ENCODE results near the gene SMAD6. TPM values are rescaled to one million over a fixed set of nuclear protein-coding genes. Genes with fewer than 3 reads are reported as not detected.

SMAD6 gene
- total RNA-seq, 2 donors from 2014 or later = 190 to 213 TPM

GRCh38 chr15:66742286-66742685 lies 40.2 kb downstream of the SMAD6 start:
- Mint-ChIP-seq H3K27ac (peak overlapping the region; percentile 59), H3K4me1 (peaks cover 46% of the 10 kb centered on the region), H3K27me3 (ENCODE audit: insufficient read depth) (no peaks in the 10 kb centered on the region), H3K9me3 (no peaks in the 10 kb centered on the region), H3K36me3 (ENCODE audit: low read depth) (peaks cover 49% of the 10 kb centered on the region), H3K4me3 (no peak overlapping the region)
- no peak overlapping the region for H3K4me3 ChIP-seq (ENCODE audit: low read length)
- DNase-seq = no peak
- H3K36me3 ChIP-seq (ENCODE audit: control insufficient read depth, insufficient read depth, low read length) = peaks cover 65% of the 10 kb centered on the region
- no peak overlapping the region for H3K27ac ChIP-seq (ENCODE audit: low read depth, low read length)
- H3K27me3 ChIP-seq (ENCODE audit: control insufficient read depth, insufficient read depth, low read length, poor library complexity, severe bottlenecking) = no peaks in the 10 kb centered on the region
- no peaks in the 10 kb centered on the region for H3K9me3 ChIP-seq (ENCODE audit: control insufficient read depth, low read length)
- peaks cover 30% of the 10 kb centered on the region for H3K4me1 ChIP-seq (ENCODE audit: control insufficient read depth, insufficient read depth, low read length)
- TF ChIP-seq, protein P1, sequence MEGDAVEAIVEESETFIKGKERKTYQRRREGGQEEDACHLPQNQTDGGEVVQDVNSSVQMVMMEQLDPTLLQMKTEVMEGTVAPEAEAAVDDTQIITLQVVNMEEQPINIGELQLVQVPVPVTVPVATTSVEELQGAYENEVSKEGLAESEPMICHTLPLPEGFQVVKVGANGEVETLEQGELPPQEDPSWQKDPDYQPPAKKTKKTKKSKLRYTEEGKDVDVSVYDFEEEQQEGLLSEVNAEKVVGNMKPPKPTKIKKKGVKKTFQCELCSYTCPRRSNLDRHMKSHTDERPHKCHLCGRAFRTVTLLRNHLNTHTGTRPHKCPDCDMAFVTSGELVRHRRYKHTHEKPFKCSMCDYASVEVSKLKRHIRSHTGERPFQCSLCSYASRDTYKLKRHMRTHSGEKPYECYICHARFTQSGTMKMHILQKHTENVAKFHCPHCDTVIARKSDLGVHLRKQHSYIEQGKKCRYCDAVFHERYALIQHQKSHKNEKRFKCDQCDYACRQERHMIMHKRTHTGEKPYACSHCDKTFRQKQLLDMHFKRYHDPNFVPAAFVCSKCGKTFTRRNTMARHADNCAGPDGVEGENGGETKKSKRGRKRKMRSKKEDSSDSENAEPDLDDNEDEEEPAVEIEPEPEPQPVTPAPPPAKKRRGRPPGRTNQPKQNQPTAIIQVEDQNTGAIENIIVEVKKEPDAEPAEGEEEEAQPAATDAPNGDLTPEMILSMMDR (conservative IDR thresholded peaks at IDR 0.05) = no peak
- 87 to 95% methylated on average over 2 to 6 of the region's 6 CpGs for WGBS, 2 experiments (ENCODE audit: insufficient coverage in 1 of 2, insufficient read length in 1 of 2)
- no peak overlapping the region for H3K9ac ChIP-seq (ENCODE audit: extremely low read depth, low read length, poor library complexity, severe bottlenecking)

DNA sequence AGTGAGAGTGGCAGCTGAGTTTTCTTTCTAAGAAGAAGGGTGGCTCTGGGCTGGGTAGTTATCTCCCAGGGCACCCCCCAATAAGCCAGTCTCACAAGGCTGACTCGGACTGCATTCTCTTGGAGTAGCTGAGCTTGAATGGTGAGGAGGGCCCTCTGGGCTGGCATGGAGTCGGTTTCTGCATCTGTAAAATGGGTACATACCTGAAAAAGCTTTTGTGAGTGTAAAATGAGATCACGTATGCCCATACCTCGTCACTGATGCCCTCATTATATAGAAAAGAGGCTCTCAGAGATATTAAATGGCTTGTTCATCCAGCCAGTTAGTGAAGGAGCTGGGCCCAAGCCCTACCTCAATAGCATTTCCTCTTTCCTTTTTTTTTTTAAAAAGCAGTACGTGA lies 41.2 kb downstream of the SMAD6 start:
- peaks cover 44% of the 10 kb centered on the region for H3K36me3 Mint-ChIP-seq (ENCODE audit: low read depth)
- no peak overlapping the region for H3K9ac ChIP-seq (ENCODE audit: extremely low read depth, low read length, poor library complexity, severe bottlenecking)
- H3K27me3 Mint-ChIP-seq (ENCODE audit: insufficient read depth) = no peaks in the 10 kb centered on the region
- peaks cover 61% of the 10 kb centered on the region for H3K36me3 ChIP-seq (ENCODE audit: control insufficient read depth, insufficient read depth, low read length)
- 93 to 99% methylated on average over 2 to 5 of the region's 5 CpGs for WGBS, 2 experiments (ENCODE audit: insufficient coverage in 1 of 2, insufficient read length in 1 of 2)
- TF ChIP-seq, protein P1 (conservative IDR thresholded peaks at IDR 0.05) = no peak
- H3K27ac Mint-ChIP-seq = no peak overlapping the region
- DNase-seq = no peak
- no peak overlapping the region for H3K4me3 ChIP-seq (ENCODE audit: low read length)
- H3K27me3 ChIP-seq (ENCODE audit: control insufficient read depth, insufficient read depth, low read length, poor library complexity, severe bottlenecking) = no peaks in the 10 kb centered on the region
- H3K4me3 Mint-ChIP-seq = no peak overlapping the region
- no peaks in the 10 kb centered on the region for H3K9me3 Mint-ChIP-seq
- H3K9me3 ChIP-seq (ENCODE audit: control insufficient read depth, low read length) = no peaks in the 10 kb centered on the region
- H3K27ac ChIP-seq (ENCODE audit: low read depth, low read length) = no peak overlapping the region
- peaks cover 49% of the 10 kb centered on the region for H3K4me1 Mint-ChIP-seq
- H3K4me1 ChIP-seq (ENCODE audit: control insufficient read depth, insufficient read depth, low read length) = peaks cover 33% of the 10 kb centered on the region

GRCh38 chr15:66743703-66744536 lies 41.9 kb downstream of the SMAD6 start:
- Mint-ChIP-seq H3K27ac (peak overlapping the region; percentile 64), H3K4me3 (peak overlapping the region; percentile 10), H3K4me1 (peaks cover 55% of the 10 kb centered on the region), H3K36me3 (ENCODE audit: low read depth) (peaks cover 44% of the 10 kb centered on the region), H3K27me3 (ENCODE audit: insufficient read depth) (no peaks in the 10 kb centered on the region), H3K9me3 (no peaks in the 10 kb centered on the region)
- Histone ChIP-seq H3K9ac (ENCODE audit: extremely low read depth, low read length, poor library complexity, severe bottlenecking) (no peak overlapping the region), H3K36me3 (ENCODE audit: control insufficient read depth, insufficient read depth, low read length) (peaks cover 62% of the 10 kb centered on the region), H3K9me3 (ENCODE audit: control insufficient read depth, low read length) (no peaks in the 10 kb centered on the region), H3K4me3 (ENCODE audit: low read length) (no peak overlapping the region), H3K27ac (ENCODE audit: low read depth, low read length) (no peak overlapping the region), H3K4me1 (ENCODE audit: control insufficient read depth, insufficient read depth, low read length) (peaks cover 33% of the 10 kb centered on the region), H3K27me3 (ENCODE audit: control insufficient read depth, insufficient read depth, low read length, poor library complexity, severe bottlenecking) (no peaks in the 10 kb centered on the region)
- WGBS, 2 experiments (ENCODE audit: insufficient coverage in 1 of 2, insufficient read length in 1 of 2) = 90 to 95% methylated on average over 13 to 15 of the region's 15 CpGs
- DNase-seq = no peak
- TF ChIP-seq, protein P1 (conservative IDR thresholded peaks at IDR 0.05) = no peak
